OCI-LY1 (cell line): ENCODE measurements around the gene FHIT.

Source experiments
- CTCF ChIP-seq: fragments of 200-600 bp; sonication (generic), shearing (Covaris generic); IDR thresholded peaks from 2 replicates; pipeline ENCODE4 v1.5.1; 2017; ENCODE audit warnings: mild to moderate bottlenecking, antibody characterized with exemption, low read length, moderate library complexity, mixed read lengths
- EZH2 ChIP-seq: fragments of 200-600 bp; sonication (generic), shearing (Covaris generic); IDR thresholded peaks from 2 replicates; pipeline ENCODE4 v1.8.0; 2017; ENCODE audit warnings: borderline replicate concordance, mixed run types, mild to moderate bottlenecking, antibody characterized with exemption, low read length, moderate library complexity, mixed read lengths

DNA sequence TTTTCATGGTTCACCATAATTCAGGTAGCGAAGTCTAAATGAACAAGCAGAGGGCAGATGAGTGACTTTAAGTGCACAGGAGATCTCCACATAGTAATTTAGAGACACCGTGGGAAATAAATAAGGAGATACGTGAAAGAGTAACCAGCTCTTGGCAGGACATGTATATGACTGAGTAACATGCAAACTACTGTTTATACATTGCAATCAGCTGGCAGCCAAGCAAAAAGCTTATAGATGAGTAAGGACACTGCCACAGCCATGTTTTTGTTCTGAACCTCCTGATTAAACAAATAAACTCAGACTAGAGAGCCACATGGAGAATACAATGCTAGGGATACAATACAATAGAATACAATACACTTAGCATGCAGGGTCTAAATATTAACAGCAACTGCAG, 252.4 kb downstream of the FHIT start:
- TF ChIP-seq EZH2 (no peak), CTCF (no peak)
